SKM-1 treated with dmso at 0.1 percent for 144 hours (cell line): ENCODE measurements around the gene TTBK1.

ENCODE experiments used
- DNase-seq: peaks from one replicate; lab custom pipeline; 2025; ENCODE audit not compliant: unreplicated experiment; lab: John Stamatoyannopoulos, UW

Gene TTBK1

DNA sequence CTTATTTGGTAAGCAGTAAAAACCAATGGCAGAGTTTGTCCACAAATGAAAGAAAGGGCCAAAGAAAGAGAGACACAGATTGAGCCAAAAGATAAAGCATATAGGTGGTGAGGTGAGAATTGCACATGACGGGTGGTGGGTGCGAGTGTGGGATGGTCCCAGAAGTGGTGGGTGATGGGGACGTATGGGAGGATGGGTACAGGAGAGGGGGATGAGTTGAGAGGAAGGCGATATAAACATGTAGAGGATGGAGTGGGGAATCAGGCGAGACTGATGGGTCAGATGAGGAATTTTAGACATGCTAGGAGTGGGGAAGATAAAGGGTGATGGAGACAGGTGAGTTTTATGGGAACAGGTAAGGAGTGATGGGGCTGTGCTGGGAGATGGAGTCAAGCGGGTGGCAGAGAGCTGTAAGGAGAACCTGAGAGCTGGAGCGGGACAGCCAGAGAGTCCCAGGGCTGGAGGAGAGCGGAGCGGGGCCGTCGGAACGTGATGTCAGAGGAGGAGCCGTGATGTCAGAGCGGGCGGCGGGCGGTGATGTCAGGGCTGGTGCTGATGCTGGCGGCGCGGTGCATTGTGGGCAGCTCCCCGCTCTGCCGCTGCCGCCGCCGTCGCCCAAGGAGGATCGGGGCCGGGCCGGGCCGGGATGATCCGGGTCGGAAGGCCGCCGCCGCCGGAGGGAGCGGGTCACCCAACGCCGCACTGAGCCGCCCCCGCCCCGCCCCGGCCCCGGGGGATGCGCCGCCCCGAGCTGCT is at the start of gene TTBK1:
TTBK1 (plus strand) TSS at position 574 of the 756 bp plus-strand sequence. CDS start 3,180 bp downstream, outside the sequence.
- DNase-seq: no peak

GRCh38 chr6:43193929-43194328 is 49.4 kb upstream of the TTBK1 start:
- DNase-seq: no peak

DNA sequence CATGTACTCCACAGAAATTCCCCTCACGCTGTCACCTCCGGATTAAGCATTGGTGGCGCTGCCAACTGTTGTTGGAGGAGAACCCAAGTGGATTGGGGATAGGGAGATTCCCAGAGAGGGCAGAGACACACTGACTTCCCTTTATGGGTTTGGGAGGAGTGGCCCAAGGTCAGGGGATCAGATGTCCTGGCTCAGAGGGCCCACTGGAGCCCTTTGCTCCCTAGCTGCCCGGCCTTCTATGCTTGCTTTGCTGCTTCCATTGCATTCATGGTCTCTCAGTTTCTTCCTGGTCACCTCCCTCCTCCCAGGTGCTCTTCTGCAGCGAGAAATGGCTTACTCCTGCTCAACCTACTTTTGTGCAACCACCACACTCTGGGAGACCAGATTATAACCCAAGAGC is 46.9 kb upstream of the TTBK1 start:
- no peak for DNase-seq

- DNase-seq: no peak
Measured at GRCh38 chr6:43199912-43200311, 43.4 kb upstream of the TTBK1 start.

DNA sequence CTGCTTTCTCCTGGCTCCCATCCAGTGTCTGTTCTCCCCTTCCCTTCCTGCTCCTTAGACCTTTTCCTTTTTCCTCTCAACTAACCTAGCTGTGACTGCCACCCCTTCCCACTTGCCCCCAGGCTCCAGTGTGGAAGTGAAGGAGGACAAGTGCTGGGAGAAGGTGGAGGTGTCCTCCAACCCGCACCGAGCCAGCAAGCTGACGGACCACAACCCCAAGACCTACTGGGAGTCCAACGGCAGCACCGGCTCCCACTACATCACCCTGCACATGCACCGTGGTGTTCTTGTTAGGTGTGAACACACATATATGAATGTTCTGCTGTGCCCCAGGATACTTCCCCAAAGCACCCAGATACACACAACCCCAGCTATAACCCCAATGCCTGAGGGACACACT is 42.7 kb upstream of the TTBK1 start:
- no peak for DNase-seq

DNA sequence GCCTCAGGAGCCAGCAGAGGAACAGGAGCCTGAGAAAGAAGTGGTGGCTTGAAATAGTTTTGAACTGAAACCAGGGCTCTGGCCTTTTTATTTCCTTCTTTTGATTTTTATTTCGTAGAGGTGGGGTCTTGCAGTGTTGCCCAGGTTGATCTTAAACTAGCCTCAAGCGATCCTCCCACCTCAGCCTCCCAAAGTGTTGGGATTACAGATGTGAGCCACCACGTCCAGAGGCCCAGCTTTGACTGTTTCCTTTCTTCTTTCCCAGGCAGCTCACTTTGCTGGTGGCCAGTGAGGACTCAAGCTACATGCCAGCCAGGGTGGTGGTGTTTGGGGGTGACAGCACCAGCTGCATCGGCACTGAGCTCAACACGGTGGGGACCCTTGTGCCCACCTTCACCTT is 40.8 kb upstream of the TTBK1 start:
- no peak for DNase-seq

GRCh38 chr6:43203029-43203717 is 40.1 kb upstream of the TTBK1 start:
- DNase-seq: no peak

DNA sequence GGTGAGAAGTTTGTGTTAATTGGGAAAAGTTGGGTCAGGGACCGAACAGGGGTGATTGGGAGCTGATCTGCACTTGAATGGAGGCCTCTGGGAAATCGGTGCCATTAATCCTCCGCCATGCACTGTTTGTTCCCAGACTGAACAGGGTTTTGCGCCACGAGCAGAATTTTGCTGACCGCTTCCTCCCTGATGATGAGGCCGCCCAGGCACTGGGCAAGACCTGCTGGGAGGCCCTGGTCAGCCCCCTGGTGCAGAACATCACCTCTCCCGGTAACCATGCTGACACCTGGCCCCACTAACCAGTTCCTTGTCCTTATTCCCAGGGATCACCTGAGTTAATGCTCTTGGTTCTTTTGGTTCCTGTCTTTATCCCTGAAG is 39.6 kb upstream of the TTBK1 start:
- DNase-seq: no peak

- DNase-seq: no peak
Measured at GRCh38 chr6:43204271-43205105, 38.8 kb upstream of the TTBK1 start.

DNA sequence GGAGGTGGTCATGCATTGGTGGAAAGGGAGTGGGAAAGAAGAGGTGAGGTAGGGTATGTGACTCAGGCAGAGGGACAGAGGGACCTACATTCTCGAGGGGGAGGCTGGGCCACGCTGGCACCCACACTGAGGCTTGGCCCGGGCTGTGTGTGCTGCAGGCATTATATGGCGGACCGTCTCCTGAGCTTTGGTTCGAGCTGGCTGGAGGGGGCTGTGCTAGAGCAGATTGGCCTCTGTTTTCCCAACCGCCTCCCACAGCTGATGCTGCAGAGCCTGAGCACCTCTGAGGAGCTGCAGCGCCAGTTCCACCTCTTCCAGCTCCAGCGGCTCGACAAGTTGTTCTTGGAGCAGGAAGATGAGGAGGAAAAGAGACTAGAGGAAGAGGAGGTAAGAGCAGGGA is 37.4 kb upstream of the TTBK1 start:
- DNase-seq: no peak

DNA sequence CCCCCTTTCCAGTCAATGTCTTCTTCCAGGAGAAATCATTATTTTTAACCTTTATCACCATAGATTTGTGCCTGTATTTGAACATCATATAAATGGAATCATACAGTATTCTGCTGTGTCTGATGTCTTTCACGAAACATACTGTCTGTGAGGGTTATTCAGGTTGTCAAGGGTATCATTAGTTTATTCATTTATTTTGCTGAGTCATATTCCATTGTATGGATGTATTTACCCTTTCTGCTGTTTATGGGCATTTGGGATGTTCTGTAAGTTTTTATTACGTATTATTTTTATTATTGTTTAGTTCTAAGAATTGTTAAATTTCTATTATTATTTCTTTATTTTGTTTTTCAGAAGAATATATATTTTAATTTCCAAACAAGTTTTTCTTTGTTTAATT is 36.0 kb upstream of the TTBK1 start:
- DNase-seq: no peak

DNA sequence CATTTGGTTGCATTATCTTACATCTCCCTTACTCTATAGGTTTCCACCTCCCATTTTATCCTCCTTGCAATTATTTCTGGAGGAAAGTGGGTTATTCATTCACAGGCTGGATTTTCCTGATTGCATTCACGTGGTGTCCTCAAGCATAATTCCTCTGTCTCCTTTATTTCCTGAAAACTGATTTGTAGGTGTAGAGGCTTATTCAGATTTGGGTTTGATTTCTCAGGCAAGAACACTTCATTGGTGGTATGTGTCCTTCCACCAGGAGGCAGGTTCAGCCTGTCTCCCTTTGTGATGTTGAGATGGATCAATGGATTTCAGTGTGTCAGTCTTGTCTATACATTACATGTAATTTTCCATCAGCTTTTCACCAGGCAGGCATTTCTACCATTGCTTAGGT is 31.3 kb upstream of the TTBK1 start:
- DNase-seq: no peak

DNA sequence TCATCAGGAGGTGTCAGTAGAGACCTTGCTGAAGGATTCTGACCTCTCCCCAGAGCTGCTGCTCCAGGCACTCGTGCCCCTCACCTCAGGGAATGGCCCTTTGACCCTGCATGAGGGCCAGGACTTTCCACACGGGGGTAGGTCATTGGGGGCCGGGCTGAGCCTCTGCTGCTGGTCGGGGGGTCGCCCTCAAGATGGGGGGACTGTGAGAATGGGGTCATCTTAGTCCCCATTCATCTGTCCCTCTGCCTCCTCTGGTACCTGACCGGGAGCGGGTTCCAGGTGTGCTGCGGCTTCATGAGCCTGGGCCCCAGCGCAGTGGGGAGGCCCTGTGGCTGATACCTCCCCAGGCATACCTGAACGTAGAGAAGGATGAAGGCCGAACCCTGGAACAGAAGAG is 29.9 kb upstream of the TTBK1 start:
- no peak for DNase-seq

DNA sequence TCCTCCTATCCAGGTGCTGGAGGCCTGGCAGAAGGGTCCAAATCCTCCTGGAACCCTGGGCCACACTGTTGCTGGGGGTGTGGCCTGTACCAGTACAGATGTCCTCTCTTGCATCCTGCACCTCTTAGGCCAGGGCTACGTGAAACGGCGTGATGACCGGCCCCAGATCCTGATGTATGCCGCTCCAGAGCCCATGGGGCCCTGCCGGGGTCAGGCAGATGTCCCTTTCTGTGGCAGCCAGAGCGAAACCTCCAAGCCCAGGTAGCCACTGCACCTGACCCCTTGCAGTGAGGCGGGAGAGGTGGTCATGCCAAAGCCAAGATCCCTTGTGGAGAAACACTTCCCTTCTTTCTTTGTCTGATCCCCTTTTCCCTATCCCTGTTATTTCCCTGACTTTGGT is 28.2 kb upstream of the TTBK1 start:
- DNase-seq: no peak

DNA sequence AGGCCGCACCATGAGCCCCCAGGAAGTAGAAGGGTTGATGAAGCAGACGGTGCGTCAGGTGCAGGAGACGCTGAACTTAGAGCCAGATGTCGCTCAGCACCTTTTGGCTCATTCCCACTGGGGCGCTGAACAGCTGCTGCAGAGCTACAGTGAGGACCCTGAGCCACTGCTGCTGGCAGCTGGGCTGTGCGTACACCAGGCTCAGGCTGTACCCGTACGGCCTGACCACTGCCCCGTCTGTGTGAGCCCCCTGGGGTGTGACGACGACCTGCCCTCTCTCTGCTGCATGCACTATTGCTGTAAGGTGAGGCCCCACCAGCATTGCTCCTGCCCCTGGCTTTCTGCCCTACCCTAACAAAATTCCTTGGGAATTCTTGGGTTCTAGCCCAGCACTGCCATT is 27.1 kb upstream of the TTBK1 start:
- no peak for DNase-seq

DNA sequence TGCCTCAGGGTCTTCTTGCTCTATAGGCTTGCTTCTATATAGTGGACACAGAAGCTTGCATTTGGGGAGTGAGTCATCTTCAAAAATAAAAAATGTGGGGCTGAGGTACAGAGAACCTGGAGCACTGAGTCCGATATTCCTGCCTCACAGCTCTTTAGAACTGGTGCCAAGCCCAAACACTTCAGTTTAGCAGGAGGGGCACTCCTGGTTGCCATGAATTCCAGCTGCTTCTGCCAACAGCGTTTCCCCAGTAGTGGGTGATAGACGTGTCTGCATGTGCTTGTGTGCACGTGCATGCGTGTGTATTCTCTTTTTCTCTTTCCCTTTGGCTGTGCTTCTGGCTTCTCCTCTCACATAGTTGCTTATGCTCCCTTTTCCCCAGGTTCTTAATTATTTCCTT is 25.9 kb upstream of the TTBK1 start:
- DNase-seq: no peak

- DNase-seq: no peak
Measured at GRCh38 chr6:43219119-43219518, 24.2 kb upstream of the TTBK1 start.

- no peak for DNase-seq
Measured at GRCh38 chr6:43219814-43220213, 23.5 kb upstream of the TTBK1 start.

DNA sequence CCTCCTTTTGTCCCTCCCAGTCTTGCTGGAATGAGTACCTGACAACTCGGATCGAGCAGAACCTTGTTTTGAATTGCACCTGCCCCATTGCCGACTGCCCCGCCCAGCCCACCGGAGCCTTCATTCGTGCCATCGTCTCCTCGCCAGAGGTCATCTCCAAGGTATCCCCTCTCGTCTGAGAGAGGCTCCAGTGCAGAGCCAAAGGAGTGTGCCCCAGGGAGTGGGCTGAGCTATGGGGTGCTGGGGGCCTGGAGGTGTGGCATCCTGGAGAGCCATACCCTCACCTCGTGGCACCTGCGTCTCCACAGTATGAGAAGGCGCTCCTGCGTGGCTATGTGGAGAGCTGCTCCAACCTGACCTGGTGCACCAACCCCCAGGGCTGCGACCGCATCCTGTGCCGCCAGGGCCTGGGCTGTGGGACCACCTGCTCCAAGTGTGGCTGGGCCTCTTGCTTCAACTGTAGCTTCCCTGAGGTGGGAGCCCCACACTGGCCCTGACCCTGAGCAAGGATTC is 22.8 kb upstream of the TTBK1 start:
- no peak for DNase-seq

DNA sequence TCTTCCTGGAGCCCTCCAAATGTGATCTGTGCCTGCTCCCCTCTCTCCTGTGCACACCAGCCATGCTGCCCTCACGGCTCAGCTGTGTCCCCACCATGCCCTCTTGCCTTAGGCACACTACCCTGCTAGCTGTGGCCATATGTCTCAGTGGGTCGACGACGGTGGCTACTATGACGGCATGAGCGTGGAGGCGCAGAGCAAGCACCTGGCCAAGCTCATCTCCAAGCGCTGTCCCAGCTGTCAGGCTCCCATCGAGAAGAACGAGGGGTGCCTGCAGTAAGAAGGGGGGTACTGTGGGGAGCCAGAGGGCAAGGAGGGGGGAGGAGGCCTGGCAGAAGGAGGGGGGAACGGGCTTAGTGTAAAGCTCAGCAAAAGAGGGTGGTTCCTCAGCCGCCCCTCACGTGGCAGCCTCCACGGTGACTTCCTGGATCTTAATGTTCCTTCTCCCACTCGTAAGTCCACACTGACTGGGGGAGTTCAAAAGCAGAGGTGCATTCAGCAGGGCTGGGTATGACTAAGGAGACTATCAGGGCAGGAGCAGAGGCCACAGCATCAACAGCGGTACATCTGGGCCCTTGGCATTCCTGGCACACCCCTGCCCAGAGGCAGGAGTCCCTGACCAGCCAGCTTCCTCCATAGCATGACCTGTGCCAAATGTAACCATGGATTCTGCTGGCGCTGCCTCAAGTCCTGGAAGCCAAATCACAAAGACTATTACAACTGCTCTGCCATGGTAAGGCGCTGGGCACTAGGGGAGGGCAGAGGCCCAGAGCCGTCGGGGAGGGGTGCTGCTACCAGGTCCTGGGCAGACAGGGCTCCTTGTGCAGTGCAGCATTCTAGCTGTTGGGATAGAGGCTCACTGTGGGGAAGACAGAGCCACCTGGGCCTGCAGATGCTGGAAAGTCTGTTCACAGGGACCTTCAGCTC is 22.0 kb upstream of the TTBK1 start:
- no peak for DNase-seq
